Common myeloid progenitor, CD34-positive (primary cell): Measurements from ENCODE around the gene ZNF813. TPM values are rescaled to one million over a fixed set of nuclear protein-coding genes. Genes with fewer than 3 reads are reported as not detected.
"Not testable (repeated sequence)": the region's sequence is repeated elsewhere in the genome, so short reads cannot be mapped to it uniquely, and the experiment has no call there.

Experiments
- CTCF ChIA-PET: fragments of 350-600 bp; sonication (Branson Sonifier 250); formaldehyde crosslinking; loops from one replicate; lab custom pipeline; 2021; ENCODE audit warnings: antibody characterized with exemption; lab: Charles Lee
- POLR2A ChIA-PET: fragments of 350-600 bp; sonication (Branson Sonifier 250); formaldehyde crosslinking; loops from one replicate; lab custom pipeline; 2021; ENCODE audit warnings: antibody characterized with exemption; lab: Charles Lee
- DNase-seq, 3 donors: peaks; one replicate each; pipeline versions ENCODE4 v3.0.0 to v3.0.0-alpha.2; 2013
- H3K27ac ChIP-seq, 2 experiments: 1 replicate in 1 of 2; 2 replicates in 1 of 2; pipeline ENCODE4 v1.7.0; 2013; ENCODE audit warnings: inconsistent platforms in 2 of 2, low read length in 2 of 2, mild to moderate bottlenecking in 2 of 2, low read depth in 1 of 2, moderate library complexity in 1 of 2; ENCODE audit not compliant: severe bottlenecking in 2 of 2, insufficient read depth in 1 of 2, poor library complexity in 1 of 2
- H3K27me3 ChIP-seq, 5 experiments: replicated peaks in 2 of 5; 1 replicate in 3 of 5; 2 replicates in 2 of 5; pipeline versions ENCODE4 v1.6.1 to v1.7.0; 2013; ENCODE audit warnings: low read length in 4 of 5, mild to moderate bottlenecking in 2 of 5, moderate library complexity in 2 of 5, inconsistent platforms in 1 of 5; ENCODE audit not compliant: insufficient read depth in 5 of 5, control insufficient read depth in 4 of 5
- H3K36me3 ChIP-seq, 4 experiments: 1 replicate in 2 of 4; 2 replicates in 2 of 4; pipeline versions ENCODE4 v1.6.1 to v1.7.0; 2013; ENCODE audit warnings: low read length in 3 of 4, control low read depth in 1 of 4, mild to moderate bottlenecking in 1 of 4; ENCODE audit not compliant: control insufficient read depth in 4 of 4, insufficient read depth in 4 of 4
- H3K4me1 ChIP-seq, 4 experiments: 1 replicate in 3 of 4; 2 replicates in 1 of 4; pipeline versions ENCODE4 v1.6.1 to v1.7.1; 2013; ENCODE audit warnings: low read length in 3 of 4, mild to moderate bottlenecking in 3 of 4, control low read depth in 1 of 4, inconsistent platforms in 1 of 4, moderate library complexity in 1 of 4; ENCODE audit not compliant: control insufficient read depth in 4 of 4, insufficient read depth in 4 of 4; ENCODE audit errors: control extremely low read depth in 1 of 4
- H3K4me3 ChIP-seq, 7 experiments: 1 replicate in 4 of 7; 2 replicates in 3 of 7; pipeline versions ENCODE4 v1.5.1 to v1.7.0; 2013; ENCODE audit warnings: mild to moderate bottlenecking in 7 of 7, low read length in 6 of 7, moderate library complexity in 6 of 7, inconsistent platforms in 2 of 7, low read depth in 2 of 7, control low read depth in 1 of 7; ENCODE audit not compliant: insufficient read depth in 4 of 7, control insufficient read depth in 1 of 7; ENCODE audit errors: extremely low read depth in 1 of 7
- H3K9me3 ChIP-seq, 5 experiments: 1 replicate in 4 of 5; 2 replicates in 1 of 5; pipeline versions ENCODE4 v1.6.1 to v1.7.1; 2013; ENCODE audit warnings: low read length in 4 of 5, mild to moderate bottlenecking in 2 of 5, inconsistent platforms in 1 of 5, low read depth in 1 of 5, moderate library complexity in 1 of 5; ENCODE audit not compliant: control insufficient read depth in 4 of 5, insufficient read depth in 2 of 5; ENCODE audit errors: control extremely low read depth in 1 of 5
- WGBS: methylation state at CpG from one replicate; pipeline ENCODE4 v1.1.5; 2013; ENCODE audit not compliant: insufficient coverage; 5-methylcytosine and 5-hydroxymethylcytosine counted together
- polyA plus RNA-seq: library from polyadenylated mRNA; unstranded; fragments of 120-200 nt; gene quantifications from one replicate; pipeline ENCODE4 v1.2.1, GENCODE V29; 2013

ZNF813 gene
- polyA plus RNA-seq = 2.7 TPM

DNA sequence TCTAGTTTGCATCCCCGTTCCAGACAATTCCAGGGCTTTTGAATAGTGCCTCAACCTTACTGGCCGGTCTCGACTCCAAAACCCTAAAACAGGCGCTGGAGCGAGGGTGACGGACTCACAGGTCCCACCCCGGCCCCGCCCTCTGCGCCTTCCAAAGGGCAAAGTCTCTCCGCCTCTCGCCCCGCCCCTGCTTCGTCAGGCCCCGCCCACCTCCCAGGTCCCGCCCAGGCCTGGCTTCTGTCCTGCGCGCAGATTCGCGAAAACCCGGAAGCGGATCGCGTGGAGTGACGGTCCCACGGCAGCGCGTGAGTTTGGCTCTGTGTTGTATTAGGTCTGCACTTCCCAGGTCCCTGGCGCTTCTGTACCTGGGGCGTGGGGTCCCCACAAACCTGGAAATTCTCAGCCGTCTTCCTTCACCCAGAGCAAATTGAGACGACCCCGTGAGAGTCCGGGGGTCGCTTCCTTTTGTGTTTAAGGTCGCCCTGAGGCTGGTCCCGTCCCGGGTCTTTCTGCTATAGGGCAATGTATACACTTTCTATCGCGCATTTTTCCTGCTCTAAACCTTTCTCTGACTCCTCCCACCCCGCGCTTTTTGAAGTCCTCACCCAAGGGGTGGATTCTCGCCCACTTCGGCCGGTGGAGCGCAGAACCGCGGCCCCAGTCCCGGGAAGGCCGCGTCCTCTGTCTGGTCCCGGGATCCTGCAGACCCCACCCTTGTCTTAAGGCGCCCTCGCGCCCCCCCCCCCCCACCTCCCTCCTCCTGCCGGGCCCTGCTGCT is at the start of gene ZNF813:
TSS of gene ZNF813 (plus strand) at position 249 of the 778 bp plus-strand sequence. CDS start 16,090 bp downstream, outside the sequence.
- POLR2A ChIA-PET = no interaction called here
- no peaks in the 10 kb centered on the region for H3K36me3 ChIP-seq
- peaks cover 0 to 15% (median 11%) of the 10 kb centered on the region in 4 experiments for H3K4me1 ChIP-seq
- CTCF ChIA-PET = no interaction called here
- H3K27me3 ChIP-seq = peaks cover 0 to 31% (median 8%) of the 10 kb centered on the region in 5 experiments
- peak within 1 kb of the TSS; percentile 48 to 93 (median 85) for H3K4me3 ChIP-seq
- peak; percentile 91 to 94 (median 94) for DNase-seq
- peaks cover 0 to 19% (median 6%) of the 10 kb centered on the region in 5 experiments for H3K9me3 ChIP-seq
- peak within 1 kb of the TSS; percentile 72 to 82 for H3K27ac ChIP-seq
- under 1% methylated on average over 44 of the region's 55 CpGs for WGBS

DNA sequence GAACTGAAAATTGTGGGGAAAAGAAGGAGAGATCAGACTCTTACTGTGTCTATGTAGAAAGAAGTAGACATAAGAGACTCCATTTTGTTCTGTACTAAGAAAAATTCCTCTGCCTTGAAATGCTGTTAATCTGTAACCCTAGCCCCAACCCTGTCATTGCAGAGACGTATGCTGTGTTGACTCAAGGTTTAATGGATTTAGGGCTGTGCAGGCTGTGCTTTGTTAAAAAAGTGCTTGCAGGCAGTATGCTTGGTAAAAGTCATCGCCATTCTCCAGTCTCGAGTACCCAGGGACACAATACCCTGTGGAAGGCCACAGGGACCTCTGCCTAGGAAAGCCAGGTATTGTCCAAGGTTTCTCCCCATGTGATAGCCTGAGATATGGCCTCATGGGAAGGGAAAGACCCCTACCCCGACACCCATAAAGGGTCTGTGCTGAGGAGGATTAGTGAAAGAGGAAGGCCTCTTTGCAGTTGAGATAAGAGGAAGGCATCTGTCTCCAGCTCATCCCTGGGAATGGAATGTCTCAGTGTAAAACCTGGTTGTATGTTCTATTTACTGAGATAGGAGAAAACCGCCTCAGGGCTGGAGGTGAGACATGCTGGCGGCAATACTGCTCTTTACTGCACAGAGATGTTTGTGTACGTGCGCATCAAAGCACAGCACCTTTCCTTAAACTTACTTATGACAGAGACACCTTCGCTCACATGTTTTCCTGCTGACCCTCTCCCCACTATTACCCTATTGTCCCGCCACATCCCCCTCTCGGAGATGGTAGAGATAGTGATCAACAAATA is 46.8 kb upstream of the ZNF813 start:
- WGBS = 79% methylated on average over 9 of the region's 11 CpGs
- POLR2A ChIA-PET, H3K27ac ChIP-seq, H3K4me3 ChIP-seq, H3K27me3 ChIP-seq, CTCF ChIA-PET, DNase-seq, H3K36me3 ChIP-seq, H3K4me1 ChIP-seq: not testable (repeated sequence)
- H3K9me3 ChIP-seq = peaks cover 0 to 12% (median 0%) of the 10 kb centered on the region in 5 experiments

DNA sequence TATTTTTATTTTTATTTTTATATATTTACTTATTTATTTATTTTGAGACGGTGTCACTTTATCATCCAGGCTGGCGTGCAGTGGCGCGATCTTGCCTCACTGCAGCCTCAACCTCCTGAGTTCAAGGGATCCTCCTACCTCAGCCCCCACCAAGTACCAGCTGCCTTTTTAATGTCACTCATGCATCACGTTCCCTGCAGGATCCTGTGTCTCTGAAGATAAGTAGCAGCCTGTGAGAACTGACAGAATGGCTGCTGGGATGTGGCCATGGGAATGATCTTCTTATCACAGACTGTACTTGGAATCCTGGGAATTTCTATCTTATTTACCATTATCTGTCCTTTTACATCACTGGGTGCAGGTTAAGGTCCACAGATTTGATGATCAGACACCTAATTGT is 45.0 kb upstream of the ZNF813 start:
- CTCF ChIA-PET = interaction anchor here (1.2 kb wide), 1 partner anchor 52 kb away, joined by 3 read pairs; no protein-coding TSS in a partner anchor
- H3K4me1 ChIP-seq = peaks cover 0 to 3% (median 0%) of the 10 kb centered on the region in 4 experiments
- 95% methylated on average over 4 of the region's 5 CpGs for WGBS
- POLR2A ChIA-PET = no interaction called here
- peaks cover 0 to 7% (median 0%) of the 10 kb centered on the region in 5 experiments for H3K9me3 ChIP-seq
- no peak overlapping the region for H3K27ac ChIP-seq
- DNase-seq = no peak
- H3K4me3 ChIP-seq = no peak overlapping the region
- H3K27me3 ChIP-seq = no peaks in the 10 kb centered on the region
- no peaks in the 10 kb centered on the region for H3K36me3 ChIP-seq

DNA sequence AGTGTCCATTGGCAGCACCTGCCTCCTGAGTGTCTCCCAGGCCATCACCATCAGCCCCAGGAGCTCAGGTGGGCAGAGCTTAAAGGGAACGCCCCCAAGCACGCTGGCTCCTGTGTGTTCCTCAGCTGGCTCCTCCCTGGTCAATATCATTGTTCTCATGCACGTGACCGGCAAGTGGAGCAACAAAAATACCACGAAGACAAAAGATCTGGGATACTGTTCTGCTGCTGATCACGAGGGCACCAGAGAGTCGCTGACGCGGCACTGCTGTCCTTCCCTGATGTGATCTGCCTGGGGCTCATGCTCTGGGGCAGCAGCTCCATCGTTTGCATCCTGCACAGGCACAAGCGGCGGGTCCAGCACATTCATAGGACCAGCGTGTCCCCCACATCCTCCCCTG is 44.5 kb upstream of the ZNF813 start:
- POLR2A ChIA-PET, H3K4me3 ChIP-seq, DNase-seq, H3K4me1 ChIP-seq, H3K27ac ChIP-seq, H3K36me3 ChIP-seq, H3K27me3 ChIP-seq, H3K9me3 ChIP-seq: not testable (repeated sequence)
- CTCF ChIA-PET = interaction anchor here (1.1 to 1.2 kb wide), 2 partner anchors 39 to 52 kb away, joined by 3 read pairs; no protein-coding TSS in a partner anchor
- no CpG with 5 or more reads among the region's 13 CpGs for WGBS

DNA sequence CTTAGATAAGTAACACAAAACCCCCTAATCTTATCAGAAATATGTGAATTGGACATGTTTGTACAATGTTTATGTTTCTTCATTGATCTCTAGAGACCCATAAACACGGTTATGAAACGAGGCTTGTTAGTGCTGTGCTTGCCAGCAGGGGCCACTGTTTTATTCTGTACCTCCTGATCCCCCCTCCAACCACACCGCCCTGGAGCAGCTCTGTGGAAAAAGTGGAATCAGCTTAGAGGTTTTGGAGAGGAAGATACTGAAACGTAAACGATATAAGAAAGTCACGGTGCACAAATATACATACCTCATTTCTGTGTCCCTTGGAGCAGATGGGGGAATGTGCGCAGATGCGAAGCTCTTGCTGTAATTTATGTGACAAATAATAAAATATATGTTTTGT is 43.9 kb upstream of the ZNF813 start:
- CTCF ChIA-PET = interaction anchor here (0.8 to 3.5 kb wide), 4 partner anchors 38 to 325 kb away, joined by 3 to 46 read pairs (median 3); no protein-coding TSS in a partner anchor
- H3K36me3 ChIP-seq, H3K4me1 ChIP-seq, H3K27me3 ChIP-seq, H3K9me3 ChIP-seq, H3K27ac ChIP-seq, POLR2A ChIA-PET, H3K4me3 ChIP-seq: not testable (repeated sequence)
- WGBS = no CpG with 5 or more reads among the region's 8 CpGs
- DNase-seq = peak in 2 of 3 donors; percentile 23 to 52

DNA sequence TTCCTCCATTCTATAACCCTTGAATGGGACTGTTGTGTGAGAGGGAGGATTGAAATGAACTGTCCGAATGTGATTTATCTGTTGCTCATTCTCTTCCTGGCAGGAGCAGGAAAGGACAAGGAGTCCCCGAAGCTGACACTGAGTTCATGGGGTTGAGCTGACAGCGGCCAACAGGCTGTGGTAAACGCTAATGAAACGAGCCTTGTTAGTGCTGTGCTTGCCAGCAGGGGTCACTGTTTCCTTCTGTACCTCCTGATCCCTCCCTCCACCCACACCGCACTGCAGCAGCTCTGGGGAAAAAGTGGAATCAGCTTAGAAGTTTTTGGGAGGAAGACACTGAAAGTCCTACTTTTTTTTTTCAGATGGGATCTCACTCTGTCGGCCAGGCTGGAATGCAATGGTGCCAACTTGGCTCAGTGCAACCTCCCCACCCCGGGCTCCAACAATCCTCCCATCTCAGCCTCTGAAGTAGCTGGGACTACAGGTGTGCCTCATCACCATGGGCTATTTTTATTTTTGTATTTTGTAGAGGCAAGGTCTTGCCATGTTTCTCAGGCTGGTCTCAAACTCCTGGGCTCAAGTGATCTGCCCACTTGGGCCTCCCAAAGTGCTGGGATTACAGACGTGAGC is 42.5 kb upstream of the ZNF813 start:
- DNase-seq = peak; percentile 71 to 88 (median 82)
- peaks cover 0 to 3% (median 0%) of the 10 kb centered on the region in 4 experiments for H3K4me1 ChIP-seq
- WGBS = 6% methylated on average over 2 of the region's 9 CpGs
- no peaks in the 10 kb centered on the region for H3K9me3 ChIP-seq
- H3K36me3 ChIP-seq = no peaks in the 10 kb centered on the region
- CTCF ChIA-PET = interaction anchor here (0.7 to 3.5 kb wide), 12 partner anchors 10 to 449 kb away, joined by 3 to 46 read pairs (median 4); no protein-coding TSS in a partner anchor
- H3K4me3 ChIP-seq = no peak overlapping the region
- H3K27ac ChIP-seq = no peak overlapping the region
- POLR2A ChIA-PET = interaction anchor here (0.6 kb wide), 2 partner anchors 256 to 321 kb away, joined by 3 to 8 read pairs; no protein-coding TSS in a partner anchor
- H3K27me3 ChIP-seq = no peaks in the 10 kb centered on the region
